NCI-H524 (cell line): ENCODE data around the gene TMEM236.

Experiments used
- DNase-seq, 2 experiments: peaks; one replicate each; lab custom pipeline; 2025; lab: John Stamatoyannopoulos, UW

The TMEM236 gene

GRCh38 chr10:17740668-17741067, 11.3 kb upstream of the TMEM236 start:
- DNase-seq, result no peak

- peak in 1 of 2 experiments; percentile 3 for DNase-seq
Measured at GRCh38 chr10:17742918-17743317, 9.1 kb upstream of the TMEM236 start.

GRCh38 chr10:17743437-17743836, 8.6 kb upstream of the TMEM236 start:
- DNase-seq, result no peak

- DNase-seq, result no peak
Measured at GRCh38 chr10:17744341-17744861, 7.6 kb upstream of the TMEM236 start.

- DNase-seq, result no peak
Measured at GRCh38 chr10:17747883-17748550, 4.0 kb upstream of the TMEM236 start.

- DNase-seq, result no peak
Measured at GRCh38 chr10:17749890-17750289, 2.1 kb upstream of the TMEM236 start.

- DNase-seq, result no peak
Measured at GRCh38 chr10:17756557-17757217, 4.7 kb downstream of the TMEM236 start.

GRCh38 chr10:17758200-17758599, 6.2 kb downstream of the TMEM236 start:
- no peak for DNase-seq

- no peak for DNase-seq
Measured at GRCh38 chr10:17758896-17759295, 6.9 kb downstream of the TMEM236 start.

GRCh38 chr10:17764142-17764541, 12.1 kb downstream of the TMEM236 start:
- DNase-seq, result no peak

- no peak for DNase-seq
Measured at GRCh38 chr10:17765602-17766001, 13.6 kb downstream of the TMEM236 start.

- DNase-seq, result no peak
Measured at GRCh38 chr10:17766731-17767130, 14.7 kb downstream of the TMEM236 start.

- DNase-seq, result no peak
Measured at GRCh38 chr10:17768496-17768895, 16.5 kb downstream of the TMEM236 start.

- no peak for DNase-seq
Measured at GRCh38 chr10:17768957-17769356, 17.0 kb downstream of the TMEM236 start.

GRCh38 chr10:17771017-17771416, 19.0 kb downstream of the TMEM236 start:
- no peak for DNase-seq

GRCh38 chr10:17779784-17780183, 27.8 kb downstream of the TMEM236 start:
- DNase-seq, result no peak

GRCh38 chr10:17780727-17781126, 28.7 kb downstream of the TMEM236 start:
- DNase-seq, result no peak

GRCh38 chr10:17781856-17782255, 29.9 kb downstream of the TMEM236 start:
- DNase-seq, result no peak

GRCh38 chr10:17782921-17783665, 31.1 kb downstream of the TMEM236 start:
- DNase-seq, result no peak

- DNase-seq, result no peak
Measured at GRCh38 chr10:17783751-17784150, 31.8 kb downstream of the TMEM236 start.

GRCh38 chr10:17784688-17785087, 32.7 kb downstream of the TMEM236 start:
- DNase-seq, result peak in 1 of 2 experiments; percentile 7

GRCh38 chr10:17785276-17785930, 33.4 kb downstream of the TMEM236 start:
- peak in 1 of 2 experiments; percentile 32 for DNase-seq
